Endodermal cell (in vitro differentiated cells): ENCODE measurements around the gene ANO3. TPM values are rescaled to one million over a fixed set of nuclear protein-coding genes. Genes with fewer than 3 reads are reported as not detected.

Experiments
- DNase-seq: peaks from one replicate; pipeline ENCODE4 v3.0.0-alpha.2; 2017
- H3K27ac ChIP-seq: 2 replicates; pipeline ENCODE4 v1.5.1; 2013; ENCODE audit warnings: mild to moderate bottlenecking, low read depth, low read length, moderate library complexity
- H3K27me3 ChIP-seq: 2 replicates; pipeline ENCODE4 v1.6.1; 2013; ENCODE audit warnings: mild to moderate bottlenecking, low read length, moderate library complexity; ENCODE audit not compliant: insufficient read depth, control insufficient read depth, poor library complexity, severe bottlenecking
- H3K36me3 ChIP-seq: 2 replicates; pipeline ENCODE4 v1.7.0; 2013; ENCODE audit warnings: mild to moderate bottlenecking, low read length, moderate library complexity; ENCODE audit not compliant: control insufficient read depth, insufficient read depth
- H3K4me1 ChIP-seq: one replicate; pipeline ENCODE4 v1.7.0; 2013; ENCODE audit warnings: low read length; ENCODE audit not compliant: control insufficient read depth, insufficient read depth
- H3K4me3 ChIP-seq: 2 replicates; pipeline ENCODE4 v1.5.1; 2013; ENCODE audit warnings: mild to moderate bottlenecking, low read length, moderate library complexity
- H3K9ac ChIP-seq: 2 replicates; pipeline ENCODE4 v1.6.1; 2013; ENCODE audit warnings: mild to moderate bottlenecking, low read length, moderate library complexity; ENCODE audit not compliant: poor library complexity, severe bottlenecking; ENCODE audit errors: extremely low read depth
- H3K9me3 ChIP-seq: 2 replicates; pipeline ENCODE4 v1.6.1; 2013; ENCODE audit warnings: mild to moderate bottlenecking, low read length, moderate library complexity; ENCODE audit not compliant: control insufficient read depth
- H3K27ac Mint-ChIP-seq: 2 replicates; pipeline ENCODE4 v1.8.0; 2020; ENCODE audit warnings: mixed read lengths
- H3K27me3 Mint-ChIP-seq: 2 replicates; pipeline ENCODE4 v1.8.0; 2021; ENCODE audit warnings: mild to moderate bottlenecking, mixed read lengths; ENCODE audit not compliant: insufficient read depth
- H3K36me3 Mint-ChIP-seq: 2 replicates; pipeline ENCODE4 v1.8.0; 2020; ENCODE audit warnings: low read depth, mixed read lengths
- H3K4me1 Mint-ChIP-seq: 2 replicates; pipeline ENCODE4 v1.8.0; 2020; ENCODE audit warnings: mixed read lengths
- H3K4me3 Mint-ChIP-seq: 2 replicates; pipeline ENCODE4 v1.8.0; 2020; ENCODE audit warnings: mild to moderate bottlenecking, moderate library complexity, mixed read lengths
- H3K9me3 Mint-ChIP-seq: 2 replicates; pipeline ENCODE4 v1.8.0; 2020; ENCODE audit warnings: mild to moderate bottlenecking, mixed read lengths
- WGBS, 2 experiments: methylation state at CpG; one replicate each; pipeline versions ENCODE4 v1.1.5 to v1.1.7; 2013; ENCODE audit warnings: missing lambda C conversion rate in 2 of 2, mixed read lengths in 1 of 2; ENCODE audit not compliant: insufficient coverage in 1 of 2, insufficient read length in 1 of 2; 5-methylcytosine and 5-hydroxymethylcytosine counted together
- total RNA-seq, 2 donors: library from RNA; stranded (reverse); fragmentation: NEBNext Ultra II Directional in 1 of 2; extraction: Animal tissue kit (Norgen Biotek cat#: 25700) in 1 of 2; gene quantifications; 2 replicates in 1 of 2; 3 replicates in 1 of 2; pipeline ENCODE4 v1.2.1, GENCODE V29; 2021
- TF ChIP-seq, protein P1 (sequence below): fragments of 200-600 bp; sonication (generic); conservative IDR thresholded peaks from 2 replicates; pipeline ENCODE4 v1.5.0; 2021; ENCODE audit warnings: antibody characterized with exemption, mild to moderate bottlenecking

The ANO3 gene
- total RNA-seq, 2 donors from 2014 or later: not detected

DNA sequence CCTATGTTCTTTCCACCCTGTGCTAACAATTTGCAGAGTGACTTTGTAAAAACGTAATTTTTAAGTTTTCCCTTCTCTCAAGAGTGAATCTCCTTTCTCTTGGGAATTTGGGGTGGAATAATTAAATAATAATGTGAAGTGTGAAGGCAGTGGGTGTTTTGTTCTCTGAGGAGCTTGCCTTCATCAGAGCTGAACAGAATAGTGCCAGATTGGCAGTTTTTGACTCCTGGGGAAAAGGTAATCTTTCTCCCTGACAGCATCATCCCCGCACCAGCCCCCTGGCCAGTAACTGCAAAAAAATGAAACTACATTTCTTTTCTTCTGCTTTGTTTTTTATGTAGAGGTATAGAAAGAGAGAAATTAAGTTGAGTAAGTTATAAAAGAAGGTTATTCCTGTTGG lies 180.3 kb downstream of the ANO3 start:
- no peak overlapping the region for H3K4me3 Mint-ChIP-seq
- H3K9ac ChIP-seq: no peak overlapping the region
- no peaks in the 10 kb centered on the region for H3K9me3 Mint-ChIP-seq
- DNase-seq: no peak
- peaks cover 10% of the 10 kb centered on the region for H3K4me1 Mint-ChIP-seq
- no peak overlapping the region for H3K4me3 ChIP-seq
- no peaks in the 10 kb centered on the region for H3K36me3 ChIP-seq
- TF ChIP-seq, protein P1, sequence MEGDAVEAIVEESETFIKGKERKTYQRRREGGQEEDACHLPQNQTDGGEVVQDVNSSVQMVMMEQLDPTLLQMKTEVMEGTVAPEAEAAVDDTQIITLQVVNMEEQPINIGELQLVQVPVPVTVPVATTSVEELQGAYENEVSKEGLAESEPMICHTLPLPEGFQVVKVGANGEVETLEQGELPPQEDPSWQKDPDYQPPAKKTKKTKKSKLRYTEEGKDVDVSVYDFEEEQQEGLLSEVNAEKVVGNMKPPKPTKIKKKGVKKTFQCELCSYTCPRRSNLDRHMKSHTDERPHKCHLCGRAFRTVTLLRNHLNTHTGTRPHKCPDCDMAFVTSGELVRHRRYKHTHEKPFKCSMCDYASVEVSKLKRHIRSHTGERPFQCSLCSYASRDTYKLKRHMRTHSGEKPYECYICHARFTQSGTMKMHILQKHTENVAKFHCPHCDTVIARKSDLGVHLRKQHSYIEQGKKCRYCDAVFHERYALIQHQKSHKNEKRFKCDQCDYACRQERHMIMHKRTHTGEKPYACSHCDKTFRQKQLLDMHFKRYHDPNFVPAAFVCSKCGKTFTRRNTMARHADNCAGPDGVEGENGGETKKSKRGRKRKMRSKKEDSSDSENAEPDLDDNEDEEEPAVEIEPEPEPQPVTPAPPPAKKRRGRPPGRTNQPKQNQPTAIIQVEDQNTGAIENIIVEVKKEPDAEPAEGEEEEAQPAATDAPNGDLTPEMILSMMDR: no peak
- peaks cover 45% of the 10 kb centered on the region for H3K27me3 ChIP-seq
- peaks cover 21% of the 10 kb centered on the region for H3K27me3 Mint-ChIP-seq
- H3K9me3 ChIP-seq: no peaks in the 10 kb centered on the region
- no peak overlapping the region for H3K27ac Mint-ChIP-seq
- no peaks in the 10 kb centered on the region for H3K36me3 Mint-ChIP-seq
- no peak overlapping the region for H3K27ac ChIP-seq
- 85% methylated on average over 2 of the region's 2 CpGs; no CpG with 5 or more reads in 1 of the 2 experiments for WGBS, 2 experiments
- no peaks in the 10 kb centered on the region for H3K4me1 ChIP-seq

DNA sequence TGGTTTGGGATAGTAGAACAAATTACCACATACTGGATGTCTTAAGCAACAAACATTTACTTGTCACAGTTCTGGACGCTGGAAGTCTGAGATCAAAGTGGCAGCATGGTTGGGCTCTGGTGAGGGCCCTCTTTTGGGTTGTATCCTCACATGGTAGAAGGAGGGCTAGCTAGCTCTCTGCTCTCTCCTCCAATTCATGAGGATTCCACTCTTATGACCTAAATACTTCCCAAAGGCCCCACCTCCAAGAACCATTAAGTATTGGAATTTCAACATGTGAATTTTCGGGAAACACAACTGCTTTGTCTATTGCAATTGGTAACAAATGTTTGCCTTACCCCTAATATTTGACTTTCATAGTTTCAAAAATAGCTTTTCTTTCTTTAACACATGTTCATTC lies 187.5 kb downstream of the ANO3 start:
- Histone ChIP-seq H3K36me3 (no peaks in the 10 kb centered on the region), H3K27me3 (peaks cover 8% of the 10 kb centered on the region), H3K9ac (no peak overlapping the region), H3K4me1 (no peaks in the 10 kb centered on the region), H3K9me3 (no peaks in the 10 kb centered on the region), H3K27ac (no peak overlapping the region), H3K4me3 (no peak overlapping the region)
- TF ChIP-seq, protein P1: no peak
- no peak overlapping the region for H3K27ac Mint-ChIP-seq
- H3K27me3 Mint-ChIP-seq: peaks cover 19% of the 10 kb centered on the region
- 90 to 100% methylated on average over 1 to 2 of the region's 2 CpGs for WGBS, 2 experiments
- no peaks in the 10 kb centered on the region for H3K36me3 Mint-ChIP-seq
- H3K4me1 Mint-ChIP-seq: peaks cover 3% of the 10 kb centered on the region
- no peak overlapping the region for H3K4me3 Mint-ChIP-seq
- no peak for DNase-seq
- H3K9me3 Mint-ChIP-seq: no peaks in the 10 kb centered on the region

DNA sequence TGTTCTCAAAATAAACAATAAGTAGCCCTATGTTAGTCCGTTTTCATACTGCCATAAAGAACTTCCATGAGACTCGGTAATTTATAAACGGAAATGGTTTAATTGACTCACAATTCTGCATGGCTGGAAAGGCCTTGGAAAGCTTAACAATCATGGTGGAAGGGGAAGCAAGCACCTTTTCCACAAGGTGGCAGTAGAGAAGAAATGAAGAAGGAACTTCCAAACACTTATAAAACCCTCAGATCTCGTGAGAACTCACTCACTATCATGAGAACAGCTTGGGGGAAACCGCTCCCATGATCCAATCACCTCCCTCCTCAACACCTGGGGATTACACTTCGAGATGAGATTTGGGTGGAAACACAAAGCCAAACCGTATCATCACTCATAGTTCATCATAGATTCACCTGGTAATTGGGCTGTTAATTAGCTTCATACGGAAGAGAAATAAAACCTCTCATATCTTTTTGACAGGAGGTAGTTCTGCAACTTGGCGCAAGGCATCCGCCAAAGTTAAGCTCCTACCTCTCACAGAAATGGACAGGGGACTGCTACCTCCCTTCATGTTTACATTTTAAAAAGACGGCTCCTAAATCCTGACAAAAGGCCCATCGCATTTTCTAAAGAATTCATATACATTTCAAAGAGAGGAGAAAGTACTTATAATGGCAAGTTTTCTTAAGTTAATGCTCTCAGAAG lies 191.1 kb downstream of the ANO3 start:
- Histone ChIP-seq H3K36me3 (no peaks in the 10 kb centered on the region), H3K27ac (no peak overlapping the region), H3K9ac (no peak overlapping the region), H3K9me3 (no peaks in the 10 kb centered on the region), H3K27me3 (peaks cover 15% of the 10 kb centered on the region), H3K4me3 (peak overlapping the region; percentile 3), H3K4me1 (no peaks in the 10 kb centered on the region)
- peaks cover 41% of the 10 kb centered on the region for H3K27me3 Mint-ChIP-seq
- H3K4me1 Mint-ChIP-seq: peaks cover 3% of the 10 kb centered on the region
- peak; percentile 68 for DNase-seq
- peak overlapping the region; percentile 44 for H3K4me3 Mint-ChIP-seq
- no peaks in the 10 kb centered on the region for H3K9me3 Mint-ChIP-seq
- H3K36me3 Mint-ChIP-seq: no peaks in the 10 kb centered on the region
- no peak overlapping the region for H3K27ac Mint-ChIP-seq
- WGBS, 2 experiments: 55 to 63% methylated on average over 6 to 12 of the region's 12 CpGs
- TF ChIP-seq, protein P1: peak; percentile 75
